Hepatocyte (in vitro differentiated cells): ENCODE results near the gene DLEC1.

Source experiments
- EZH2 ChIP-seq: fragments of 200-600 bp; sonication (generic); IDR thresholded peaks from 2 replicates; pipeline ENCODE4 v1.6.1; 2016; ENCODE audit warnings: antibody characterized with exemption, mild to moderate bottlenecking, borderline replicate concordance
- EZH2phosphoT487 ChIP-seq: fragments of 200-600 bp; sonication (generic); IDR thresholded peaks from one replicate; pipeline ENCODE4 v1.6.1; 2018; ENCODE audit warnings: antibody characterized with exemption, mild to moderate bottlenecking, low read depth, moderate library complexity; ENCODE audit not compliant: unreplicated experiment, severe bottlenecking
- TF ChIP-seq, protein P1 (sequence below): fragments of 200-600 bp; sonication (generic); IDR thresholded peaks from 2 replicates; pipeline ENCODE4 v1.5.1; 2016; ENCODE audit warnings: antibody characterized with exemption, mild to moderate bottlenecking; ENCODE audit not compliant: poor library complexity

GRCh38 chr3:38039899-38040261, 872 bp downstream of the DLEC1 start:
- TF ChIP-seq, protein P1, sequence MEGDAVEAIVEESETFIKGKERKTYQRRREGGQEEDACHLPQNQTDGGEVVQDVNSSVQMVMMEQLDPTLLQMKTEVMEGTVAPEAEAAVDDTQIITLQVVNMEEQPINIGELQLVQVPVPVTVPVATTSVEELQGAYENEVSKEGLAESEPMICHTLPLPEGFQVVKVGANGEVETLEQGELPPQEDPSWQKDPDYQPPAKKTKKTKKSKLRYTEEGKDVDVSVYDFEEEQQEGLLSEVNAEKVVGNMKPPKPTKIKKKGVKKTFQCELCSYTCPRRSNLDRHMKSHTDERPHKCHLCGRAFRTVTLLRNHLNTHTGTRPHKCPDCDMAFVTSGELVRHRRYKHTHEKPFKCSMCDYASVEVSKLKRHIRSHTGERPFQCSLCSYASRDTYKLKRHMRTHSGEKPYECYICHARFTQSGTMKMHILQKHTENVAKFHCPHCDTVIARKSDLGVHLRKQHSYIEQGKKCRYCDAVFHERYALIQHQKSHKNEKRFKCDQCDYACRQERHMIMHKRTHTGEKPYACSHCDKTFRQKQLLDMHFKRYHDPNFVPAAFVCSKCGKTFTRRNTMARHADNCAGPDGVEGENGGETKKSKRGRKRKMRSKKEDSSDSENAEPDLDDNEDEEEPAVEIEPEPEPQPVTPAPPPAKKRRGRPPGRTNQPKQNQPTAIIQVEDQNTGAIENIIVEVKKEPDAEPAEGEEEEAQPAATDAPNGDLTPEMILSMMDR = peak; percentile 11
- no peak for TF ChIP-seq EZH2
- no peak for TF ChIP-seq EZH2phosphoT487
